DMS53 treated with DMSO at 0.1 percent for 48 hours (cell line): ENCODE results near the gene AKAP5.

Experiments
- DNase-seq: peaks from one replicate; lab custom pipeline; 2025; ENCODE audit not compliant: unreplicated experiment; lab: John Stamatoyannopoulos, UW

AKAP5 gene, protein sequence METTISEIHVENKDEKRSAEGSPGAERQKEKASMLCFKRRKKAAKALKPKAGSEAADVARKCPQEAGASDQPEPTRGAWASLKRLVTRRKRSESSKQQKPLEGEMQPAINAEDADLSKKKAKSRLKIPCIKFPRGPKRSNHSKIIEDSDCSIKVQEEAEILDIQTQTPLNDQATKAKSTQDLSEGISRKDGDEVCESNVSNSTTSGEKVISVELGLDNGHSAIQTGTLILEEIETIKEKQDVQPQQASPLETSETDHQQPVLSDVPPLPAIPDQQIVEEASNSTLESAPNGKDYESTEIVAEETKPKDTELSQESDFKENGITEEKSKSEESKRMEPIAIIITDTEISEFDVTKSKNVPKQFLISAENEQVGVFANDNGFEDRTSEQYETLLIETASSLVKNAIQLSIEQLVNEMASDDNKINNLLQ

DNA sequence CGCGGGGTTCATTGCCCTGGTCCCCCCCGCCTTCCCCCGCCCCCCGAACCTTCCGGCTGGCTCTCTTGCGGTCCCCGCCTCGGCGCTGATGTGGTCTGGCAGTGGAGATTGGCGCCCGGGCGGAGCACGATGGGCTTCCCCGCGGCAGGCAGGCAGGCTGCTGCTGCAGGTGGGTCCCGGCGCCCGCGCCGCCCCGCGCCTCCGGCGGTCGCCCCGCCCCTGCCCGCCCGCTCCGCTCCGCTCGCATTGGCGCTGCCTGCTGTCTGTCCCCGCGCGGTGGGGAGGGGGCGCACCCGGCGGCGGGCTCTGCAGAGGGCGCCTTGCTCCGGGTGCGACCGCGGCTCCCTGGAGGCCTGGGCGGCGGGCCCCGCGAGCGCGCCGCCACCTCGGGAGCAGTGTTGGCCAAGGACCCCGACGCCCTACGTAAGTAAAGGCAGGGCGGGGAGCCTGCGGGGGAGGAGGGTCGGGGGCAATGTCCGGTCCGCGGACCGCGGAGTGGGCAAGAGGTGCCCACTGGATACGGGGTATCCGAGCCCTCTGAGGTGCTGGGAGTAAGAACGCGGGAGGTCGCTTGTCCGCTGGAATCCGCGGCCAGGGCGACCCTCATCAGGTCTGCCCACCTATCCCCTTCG lies at the start of gene AKAP5:
Gene AKAP5, plus strand, starts transcription at position 309 of the 632 bp plus-strand sequence. CDS start 2,896 bp downstream, outside the sequence.
- no peak for DNase-seq

DNA sequence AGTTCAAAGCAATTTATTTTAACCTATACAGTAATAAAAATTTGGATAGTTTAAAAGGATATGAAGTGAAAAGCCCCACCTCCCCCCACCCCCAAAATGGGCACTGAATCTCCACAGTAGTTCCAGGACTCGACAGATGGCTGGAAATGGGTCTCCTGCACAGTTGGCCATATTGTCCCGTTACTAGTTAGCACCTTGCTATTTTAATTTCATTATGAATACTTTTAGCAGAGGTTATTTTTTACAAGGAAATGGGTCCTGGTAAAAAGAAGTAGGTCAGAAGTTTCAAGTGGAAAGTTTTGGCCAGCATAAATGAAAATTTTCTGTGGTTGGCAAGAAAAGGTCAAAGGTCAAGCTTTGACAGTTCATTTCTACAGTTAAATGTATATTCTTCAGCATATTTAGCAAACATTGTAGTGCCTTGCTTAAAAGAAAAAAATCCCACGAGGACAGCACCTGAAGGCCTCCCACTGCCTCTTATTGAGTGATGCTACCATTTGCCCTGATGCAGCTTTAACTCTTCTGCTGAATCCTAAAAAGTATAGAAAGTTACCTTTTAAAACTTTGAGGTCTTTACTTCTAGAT lies 48.9 kb upstream of the AKAP5 start:
- no peak for DNase-seq

DNA sequence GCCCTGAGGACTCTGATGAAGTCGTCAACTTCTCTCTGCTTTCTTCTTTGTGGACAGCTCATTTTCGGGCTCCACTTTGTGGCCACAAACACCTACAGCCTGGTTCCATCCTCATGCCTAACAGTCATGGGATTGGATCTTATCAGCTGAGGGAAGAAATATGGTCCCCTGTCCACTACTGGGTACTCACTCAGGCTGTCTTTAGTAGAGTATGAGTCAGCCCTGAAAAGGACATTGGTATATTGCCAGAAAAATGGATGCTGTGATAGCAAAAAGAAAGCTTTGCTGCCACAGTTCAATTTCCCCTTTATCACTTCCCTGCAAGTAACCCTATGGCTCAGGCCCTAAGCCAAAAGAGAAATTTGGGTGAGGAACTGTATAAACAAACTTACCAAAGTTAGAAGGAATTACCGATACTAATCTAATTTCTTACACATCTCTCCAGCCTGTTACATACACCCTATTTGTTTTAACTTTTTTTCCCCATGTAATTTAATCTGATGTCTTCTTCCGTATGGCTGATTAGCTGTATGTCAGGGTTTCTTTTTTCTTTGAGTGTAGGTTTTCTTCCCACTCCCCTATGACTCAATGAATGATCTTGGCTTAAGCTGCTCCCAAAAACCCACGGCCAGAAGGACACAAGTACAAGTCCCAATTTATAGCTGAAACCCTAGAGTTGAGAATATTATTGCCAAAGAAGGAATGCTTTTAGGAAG lies 48.1 kb upstream of the AKAP5 start:
- no peak for DNase-seq

DNA sequence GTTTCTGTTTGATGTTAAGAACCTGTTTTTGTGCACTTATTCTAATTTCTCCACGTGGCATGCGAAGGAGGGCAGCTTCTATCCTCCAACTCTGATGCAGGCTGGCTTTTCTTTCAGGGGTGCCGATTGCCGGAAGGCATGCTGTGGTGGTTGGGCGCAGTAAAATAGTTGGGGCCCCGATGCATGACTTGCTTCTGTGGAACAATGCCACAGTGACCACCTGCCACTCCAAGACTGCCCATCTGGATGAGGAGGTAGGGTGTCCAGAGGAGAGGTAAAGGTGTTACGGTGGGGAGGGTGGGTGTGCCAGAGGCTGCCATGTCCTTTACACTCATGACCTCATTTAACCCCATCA lies 47.6 kb upstream of the AKAP5 start:
- no peak for DNase-seq

DNA sequence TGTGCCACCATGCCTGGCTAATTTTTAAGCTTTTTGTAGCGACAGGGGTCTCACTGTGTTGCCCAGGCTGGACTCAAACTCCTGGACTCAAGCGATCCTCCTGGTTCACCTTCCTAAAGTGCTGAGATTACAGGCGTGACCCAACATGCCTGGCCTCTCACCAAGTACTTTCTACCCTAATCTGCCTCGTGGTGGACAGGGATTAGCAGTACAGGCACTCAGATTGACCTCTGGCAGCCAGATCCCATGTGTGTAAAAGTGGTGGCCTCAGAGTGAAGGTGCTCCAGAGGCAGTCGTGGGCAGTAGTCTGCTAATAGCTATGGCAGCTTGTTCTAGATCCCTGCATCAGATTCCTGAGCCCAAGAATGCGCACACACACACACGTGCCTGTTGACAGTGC lies 46.3 kb upstream of the AKAP5 start:
- DNase-seq: no peak

DNA sequence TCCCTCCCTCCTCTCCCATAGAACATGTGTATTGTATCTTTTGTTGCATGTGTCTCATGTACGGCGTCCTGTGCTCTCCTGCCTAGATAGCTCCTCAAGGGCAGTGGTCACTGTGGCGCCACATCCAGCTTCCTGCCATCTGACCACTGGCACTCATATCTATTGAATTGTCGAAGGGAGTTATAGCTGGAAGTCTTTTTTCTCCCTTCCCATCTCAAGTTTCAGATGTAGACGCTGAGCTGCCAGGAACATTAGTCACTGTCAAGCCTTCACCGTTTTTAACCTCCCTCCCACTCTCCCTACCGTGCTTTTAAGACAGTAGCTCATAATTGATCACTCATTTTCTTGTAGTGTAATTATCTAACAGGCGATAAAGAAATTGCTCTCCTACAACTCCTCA lies 44.1 kb upstream of the AKAP5 start:
- DNase-seq: no peak

DNA sequence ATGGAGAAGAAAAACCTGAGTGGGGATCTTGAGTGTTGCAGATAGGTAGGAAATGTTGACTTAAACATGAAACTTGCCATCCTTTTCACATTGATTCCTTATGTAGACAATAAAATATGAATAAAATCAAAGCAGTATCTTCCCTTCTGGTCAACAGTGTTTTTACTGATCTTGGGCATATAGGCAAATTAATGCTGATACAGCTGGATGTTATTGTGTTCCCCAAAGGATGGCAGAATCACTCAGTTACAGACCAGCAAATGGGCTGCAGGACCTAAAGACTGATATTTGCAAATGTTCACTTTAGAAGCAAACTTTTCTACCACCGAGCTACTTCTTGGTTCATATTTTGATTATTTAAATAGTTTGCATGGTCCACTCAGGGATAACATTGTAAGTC lies 43.3 kb upstream of the AKAP5 start:
- no peak for DNase-seq

DNA sequence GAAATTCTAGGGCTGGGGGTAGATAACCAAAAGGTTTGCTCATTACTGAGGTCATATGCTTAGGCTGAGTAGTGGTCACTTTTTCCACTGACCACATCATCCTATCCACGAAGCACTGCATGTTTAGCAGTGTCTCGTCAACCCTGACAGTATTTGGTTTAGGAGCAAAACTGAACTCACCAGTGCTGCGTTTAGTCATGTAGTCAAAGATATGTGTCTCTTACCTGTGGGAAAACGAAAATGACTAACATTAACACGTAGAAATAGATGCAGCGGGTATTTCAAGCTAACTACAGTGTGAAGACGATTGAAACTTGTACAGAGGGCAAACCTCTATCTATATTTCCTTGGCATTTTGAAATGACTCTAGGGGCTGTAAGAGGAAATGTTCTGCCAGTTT lies 42.5 kb upstream of the AKAP5 start:
- no peak for DNase-seq

DNA sequence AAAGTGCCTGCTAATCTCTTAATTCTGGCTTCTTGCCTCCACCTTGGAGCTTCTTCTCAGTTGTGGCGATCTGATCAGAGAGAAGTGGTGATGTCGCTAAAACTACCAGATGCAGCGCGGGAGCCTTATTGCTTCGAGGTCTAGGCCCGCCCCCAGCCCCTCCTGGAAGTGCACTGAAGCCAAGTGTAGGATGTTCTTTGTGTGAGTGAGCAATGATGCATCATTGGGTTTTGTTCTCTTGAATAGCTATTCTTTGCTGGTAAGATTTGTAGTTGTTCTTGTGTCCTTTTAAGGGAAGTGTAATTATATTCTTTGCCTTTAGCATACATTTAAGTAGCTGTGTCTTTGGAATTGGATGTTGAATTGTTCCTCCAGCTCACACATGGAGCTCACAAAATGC lies 41.3 kb upstream of the AKAP5 start:
- no peak for DNase-seq

DNA sequence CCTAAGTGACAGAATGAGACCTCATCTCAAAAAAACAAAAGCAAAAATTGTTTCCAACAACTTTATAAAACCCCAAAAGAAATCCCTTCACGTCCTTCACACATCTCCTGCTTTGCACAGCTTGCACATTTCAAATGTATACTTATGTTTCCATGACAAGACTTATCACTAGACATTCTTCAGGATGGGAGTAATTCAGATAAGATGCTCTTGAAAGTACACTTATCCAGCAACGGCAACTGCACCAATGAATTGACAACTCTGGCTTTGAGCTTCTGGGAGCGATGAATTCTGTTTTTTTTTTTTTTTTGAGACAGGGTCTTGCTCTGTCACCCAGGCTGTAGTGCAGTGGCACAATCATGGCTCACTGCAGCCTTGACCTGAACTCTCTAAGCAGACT lies 30.8 kb upstream of the AKAP5 start:
- DNase-seq: no peak

DNA sequence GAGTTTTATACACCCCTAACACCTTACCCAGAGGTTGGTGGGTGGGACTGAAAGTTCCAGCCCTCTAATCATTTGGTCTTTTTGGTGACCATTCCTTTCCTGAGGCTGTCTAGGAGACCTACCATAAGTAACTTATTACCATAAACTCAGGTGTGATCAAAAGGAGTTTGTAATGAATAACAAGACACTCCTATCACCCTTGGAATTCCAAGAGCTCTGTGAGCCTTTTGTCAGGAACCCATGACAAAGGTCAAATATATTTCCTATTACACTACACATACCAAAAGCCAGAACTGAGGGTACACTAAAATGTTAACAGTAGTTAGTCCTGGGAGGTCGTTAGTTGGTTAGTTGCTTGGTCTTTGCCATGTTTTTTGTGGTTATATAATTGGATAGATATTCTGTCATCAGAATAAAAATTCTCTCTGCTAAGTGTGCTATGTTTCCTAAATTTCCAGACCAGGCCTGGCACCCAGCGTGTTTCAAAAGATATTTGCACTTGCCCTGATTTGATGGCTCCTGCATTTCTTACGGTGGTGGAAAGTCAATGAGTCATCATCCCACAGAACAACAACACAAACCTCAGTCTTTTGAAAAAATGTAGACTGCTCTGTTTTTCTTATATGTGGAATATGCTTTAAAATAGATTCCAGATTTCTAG lies 27.0 kb upstream of the AKAP5 start:
- DNase-seq: no peak

DNA sequence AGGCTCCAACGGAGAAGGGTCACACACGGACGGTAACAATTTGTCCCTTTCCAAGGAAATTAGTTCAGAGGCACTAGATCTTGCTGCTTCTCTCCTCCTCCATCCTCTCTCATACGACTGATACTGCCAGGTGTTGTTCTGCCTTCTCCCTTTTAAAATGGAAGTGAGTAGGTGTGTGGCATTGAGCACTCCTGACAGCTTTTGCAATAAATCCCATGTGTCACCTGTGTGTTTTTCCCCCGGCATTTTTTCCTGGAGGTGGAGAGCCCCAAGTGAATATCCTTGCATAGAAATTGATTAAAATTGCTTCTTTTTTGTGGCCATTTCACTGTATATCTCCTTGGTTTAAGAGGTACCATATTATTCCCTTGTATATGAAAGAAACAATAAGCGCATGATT lies 26.2 kb upstream of the AKAP5 start:
- DNase-seq: no peak

DNA sequence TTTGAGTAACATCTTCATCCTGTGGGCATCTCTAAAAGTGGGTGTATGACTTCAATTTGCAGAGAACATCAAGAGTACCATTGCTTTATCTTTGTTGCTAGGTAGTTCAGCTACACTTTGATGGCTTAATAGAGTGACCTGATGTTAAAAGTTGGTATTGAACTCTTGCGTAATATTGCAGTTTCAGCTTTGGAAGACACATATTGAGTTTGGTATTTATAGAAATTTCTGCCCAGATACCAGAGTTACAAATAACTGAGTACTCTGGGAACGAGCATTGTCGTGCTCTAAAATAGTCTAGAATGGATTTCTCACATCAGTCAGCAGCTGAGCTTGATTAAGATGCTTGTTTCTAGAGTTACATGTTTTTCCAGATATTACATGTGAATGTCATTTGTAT lies 24.8 kb upstream of the AKAP5 start:
- no peak for DNase-seq

DNA sequence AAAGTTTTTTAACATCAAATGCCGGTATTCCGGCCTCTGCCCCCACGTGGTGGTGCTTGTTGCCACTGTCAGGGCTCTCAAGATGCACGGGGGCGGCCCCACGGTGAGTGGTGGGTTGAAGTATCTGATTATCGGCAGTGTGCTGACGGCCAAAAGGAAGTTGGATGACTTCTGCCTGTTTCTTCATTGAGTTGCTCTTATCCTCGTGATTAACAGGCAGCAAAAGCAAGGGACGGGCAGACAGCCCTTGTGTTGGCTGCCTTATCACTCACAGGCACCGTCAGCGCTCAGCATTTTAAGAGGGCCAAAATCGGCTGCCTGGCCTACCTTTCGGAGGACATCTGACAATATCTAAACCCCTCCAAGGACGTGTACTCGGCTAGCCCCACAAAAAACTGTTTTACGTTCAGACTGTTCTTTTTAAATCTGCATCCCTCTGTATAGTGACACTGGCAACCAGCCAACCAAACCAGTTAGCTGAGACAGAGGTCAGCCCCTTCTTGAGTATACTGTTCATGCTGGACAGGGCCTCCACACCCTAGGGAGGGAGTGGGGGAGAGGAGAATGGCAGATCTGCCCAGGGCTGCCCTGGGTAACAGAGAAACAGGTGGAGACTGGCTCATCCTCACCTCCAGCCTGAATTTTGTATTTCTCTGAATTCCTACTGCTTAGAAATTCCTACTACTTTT lies 22.9 kb upstream of the AKAP5 start:
- no peak for DNase-seq

DNA sequence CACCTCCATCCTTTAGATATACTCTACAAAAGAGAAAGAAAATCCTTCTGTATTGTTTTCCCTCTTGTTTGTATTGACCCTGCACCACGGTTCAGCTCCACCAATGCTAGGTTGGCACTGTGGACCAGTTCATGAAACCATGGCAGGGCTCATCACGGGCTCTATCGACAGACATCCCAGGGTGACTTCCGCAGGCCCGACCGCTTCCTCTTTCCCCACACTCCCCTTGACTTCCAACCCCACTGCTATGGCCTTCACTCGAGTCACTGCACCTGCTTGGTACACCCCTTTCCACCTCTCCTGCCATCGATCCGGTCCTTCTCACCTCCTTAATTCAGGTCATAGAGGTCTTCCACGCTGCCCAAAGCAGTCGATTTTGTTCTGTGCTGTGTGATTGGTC lies 21.2 kb upstream of the AKAP5 start:
- no peak for DNase-seq

DNA sequence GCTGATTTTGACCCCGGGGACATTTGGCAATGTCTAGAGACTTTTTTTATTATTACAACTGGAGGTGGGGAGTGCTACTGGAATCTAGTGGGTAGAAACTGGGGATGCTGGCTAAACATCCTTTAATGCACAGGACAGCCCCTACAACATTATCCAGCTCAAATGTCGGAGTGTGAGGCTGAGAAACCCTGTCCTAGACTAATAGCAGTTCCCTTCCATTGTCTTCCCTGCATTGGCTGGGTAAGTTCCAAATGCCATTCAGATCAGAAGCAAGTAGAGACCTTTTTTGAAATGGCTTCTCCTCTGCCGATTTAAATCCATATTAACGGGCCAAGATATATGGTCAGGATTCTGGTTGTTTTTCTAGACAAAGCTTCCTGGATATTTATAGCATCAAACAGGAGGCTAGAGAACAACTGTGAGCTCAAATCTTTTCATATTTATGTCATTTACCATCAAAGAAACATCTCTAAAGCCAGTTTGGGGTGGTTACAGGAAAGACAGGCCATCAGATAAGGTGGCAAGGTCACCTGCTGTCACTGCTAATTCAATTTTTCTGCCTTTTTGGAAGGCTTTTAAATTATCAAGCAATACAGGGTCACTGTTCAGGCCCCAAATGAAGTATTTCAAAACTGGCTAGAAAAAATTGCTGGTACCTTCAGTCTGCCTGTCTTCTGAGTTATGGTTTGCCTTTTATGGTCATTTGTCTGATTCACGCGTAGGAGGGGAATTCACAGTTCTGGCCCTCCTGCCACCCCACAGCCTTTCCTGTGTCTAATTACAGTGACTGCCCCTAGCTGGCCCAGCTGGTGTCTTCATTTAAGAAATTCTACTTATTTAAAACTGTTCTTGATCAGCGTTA lies 20.1 kb upstream of the AKAP5 start:
- DNase-seq: no peak

DNA sequence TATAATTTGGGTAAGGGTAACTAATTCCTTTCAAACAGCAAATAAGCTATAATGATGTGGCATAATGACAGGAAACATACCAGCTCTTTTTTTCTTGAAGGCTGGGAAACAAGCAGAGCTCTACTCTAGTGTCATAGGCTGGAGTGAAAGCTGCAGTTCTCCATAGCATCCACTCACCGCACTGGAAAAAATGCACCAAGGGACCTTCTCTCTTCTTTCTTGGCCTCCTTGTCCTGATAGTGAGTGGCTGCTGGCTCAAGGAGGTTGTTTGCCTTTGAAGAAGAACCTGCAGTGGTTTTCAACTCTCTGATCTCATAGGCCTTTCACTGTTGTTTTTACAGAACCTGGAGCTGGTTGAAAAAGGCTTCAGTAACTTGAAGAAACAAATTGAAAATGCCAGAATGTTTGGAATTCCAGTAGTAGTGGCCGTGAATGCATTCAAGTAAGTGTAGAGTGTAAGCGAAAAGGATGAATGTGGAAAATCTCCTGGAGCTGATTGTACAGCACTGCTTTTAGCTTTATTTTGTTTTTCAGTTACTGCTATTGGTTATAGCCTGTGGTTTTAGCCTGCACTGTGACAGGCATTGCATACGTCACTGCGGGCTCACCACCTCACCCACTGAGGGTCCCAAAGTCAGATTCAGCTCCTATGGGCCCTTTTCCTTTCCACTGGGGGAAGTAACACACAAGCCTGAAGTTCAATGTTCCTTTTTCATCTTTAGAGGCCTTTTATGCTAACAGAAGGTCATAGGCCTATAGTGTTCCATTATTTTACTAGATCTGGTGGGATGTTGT lies 17.2 kb upstream of the AKAP5 start:
- DNase-seq: no peak

DNA sequence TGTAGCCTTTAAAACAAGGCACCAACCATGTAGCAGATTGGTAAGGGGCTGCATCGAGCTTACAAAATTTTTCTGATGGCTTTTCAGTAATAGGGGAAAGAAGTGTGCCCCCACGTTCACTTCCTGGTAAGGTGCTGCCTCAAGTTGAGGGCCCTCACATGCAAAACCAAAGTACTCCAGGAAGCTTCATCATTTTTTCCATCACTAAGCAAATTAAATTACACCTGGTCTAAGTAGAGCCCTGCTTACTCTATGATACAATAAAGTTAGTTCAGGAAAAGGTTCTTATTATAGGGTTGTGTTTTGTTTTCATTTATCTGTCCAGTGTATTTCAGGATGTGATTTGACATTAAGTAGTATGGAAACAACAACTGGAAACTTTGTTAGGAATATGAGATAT lies 15.0 kb upstream of the AKAP5 start:
- DNase-seq: no peak

DNA sequence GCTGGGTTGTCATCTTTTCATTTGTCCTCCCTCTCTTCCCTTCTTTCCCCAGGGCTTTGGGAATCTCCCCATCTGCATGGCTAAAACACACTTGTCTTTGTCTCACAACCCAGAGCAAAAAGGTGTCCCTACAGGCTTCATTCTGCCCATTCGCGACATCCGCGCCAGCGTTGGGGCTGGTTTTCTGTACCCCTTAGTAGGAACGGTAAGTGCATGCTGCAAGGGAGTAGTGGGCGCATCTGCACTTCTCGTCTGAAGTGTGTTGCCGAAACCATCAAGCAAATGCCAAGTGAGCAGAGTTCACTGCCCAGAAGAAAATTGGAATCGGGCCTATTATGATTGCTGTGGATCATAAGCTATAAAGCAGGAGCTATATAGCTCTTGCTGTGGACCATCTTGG lies 10.6 kb upstream of the AKAP5 start:
- no peak for DNase-seq
